Endodermal cell (in vitro differentiated cells): ENCODE results near the gene NFATC2. TPM values are rescaled to one million over a fixed set of nuclear protein-coding genes. Genes with fewer than 3 reads are reported as not detected.

Source experiments
- DNase-seq: peaks from one replicate; pipeline ENCODE4 v3.0.0-alpha.2; 2017
- H3K27ac ChIP-seq: 2 replicates; pipeline ENCODE4 v1.5.1; 2013; ENCODE audit warnings: mild to moderate bottlenecking, low read depth, low read length, moderate library complexity
- H3K27me3 ChIP-seq: 2 replicates; pipeline ENCODE4 v1.6.1; 2013; ENCODE audit warnings: mild to moderate bottlenecking, low read length, moderate library complexity; ENCODE audit not compliant: insufficient read depth, control insufficient read depth, poor library complexity, severe bottlenecking
- H3K36me3 ChIP-seq: 2 replicates; pipeline ENCODE4 v1.7.0; 2013; ENCODE audit warnings: mild to moderate bottlenecking, low read length, moderate library complexity; ENCODE audit not compliant: control insufficient read depth, insufficient read depth
- H3K4me1 ChIP-seq: one replicate; pipeline ENCODE4 v1.7.0; 2013; ENCODE audit warnings: low read length; ENCODE audit not compliant: control insufficient read depth, insufficient read depth
- H3K4me3 ChIP-seq: 2 replicates; pipeline ENCODE4 v1.5.1; 2013; ENCODE audit warnings: mild to moderate bottlenecking, low read length, moderate library complexity
- H3K9ac ChIP-seq: 2 replicates; pipeline ENCODE4 v1.6.1; 2013; ENCODE audit warnings: mild to moderate bottlenecking, low read length, moderate library complexity; ENCODE audit not compliant: poor library complexity, severe bottlenecking; ENCODE audit errors: extremely low read depth
- H3K9me3 ChIP-seq: 2 replicates; pipeline ENCODE4 v1.6.1; 2013; ENCODE audit warnings: mild to moderate bottlenecking, low read length, moderate library complexity; ENCODE audit not compliant: control insufficient read depth
- H3K27ac Mint-ChIP-seq: 2 replicates; pipeline ENCODE4 v1.8.0; 2020; ENCODE audit warnings: mixed read lengths
- H3K27me3 Mint-ChIP-seq: 2 replicates; pipeline ENCODE4 v1.8.0; 2021; ENCODE audit warnings: mild to moderate bottlenecking, mixed read lengths; ENCODE audit not compliant: insufficient read depth
- H3K36me3 Mint-ChIP-seq: 2 replicates; pipeline ENCODE4 v1.8.0; 2020; ENCODE audit warnings: low read depth, mixed read lengths
- H3K4me1 Mint-ChIP-seq: 2 replicates; pipeline ENCODE4 v1.8.0; 2020; ENCODE audit warnings: mixed read lengths
- H3K4me3 Mint-ChIP-seq: 2 replicates; pipeline ENCODE4 v1.8.0; 2020; ENCODE audit warnings: mild to moderate bottlenecking, moderate library complexity, mixed read lengths
- H3K9me3 Mint-ChIP-seq: 2 replicates; pipeline ENCODE4 v1.8.0; 2020; ENCODE audit warnings: mild to moderate bottlenecking, mixed read lengths
- WGBS, 2 experiments: methylation state at CpG; one replicate each; pipeline versions ENCODE4 v1.1.5 to v1.1.7; 2013; ENCODE audit warnings: missing lambda C conversion rate in 2 of 2, mixed read lengths in 1 of 2; ENCODE audit not compliant: insufficient coverage in 1 of 2, insufficient read length in 1 of 2; 5-methylcytosine and 5-hydroxymethylcytosine counted together
- total RNA-seq, 2 donors: library from RNA; stranded (reverse); fragmentation: NEBNext Ultra II Directional in 1 of 2; extraction: Animal tissue kit (Norgen Biotek cat#: 25700) in 1 of 2; gene quantifications; 2 replicates in 1 of 2; 3 replicates in 1 of 2; pipeline ENCODE4 v1.2.1, GENCODE V29; 2021
- TF ChIP-seq, protein P1 (sequence below): fragments of 200-600 bp; sonication (generic); conservative IDR thresholded peaks from 2 replicates; pipeline ENCODE4 v1.5.0; 2021; ENCODE audit warnings: antibody characterized with exemption, mild to moderate bottlenecking

NFATC2 gene
- total RNA-seq, 2 donors from 2014 or later = 1.5 to 2.1 TPM

DNA sequence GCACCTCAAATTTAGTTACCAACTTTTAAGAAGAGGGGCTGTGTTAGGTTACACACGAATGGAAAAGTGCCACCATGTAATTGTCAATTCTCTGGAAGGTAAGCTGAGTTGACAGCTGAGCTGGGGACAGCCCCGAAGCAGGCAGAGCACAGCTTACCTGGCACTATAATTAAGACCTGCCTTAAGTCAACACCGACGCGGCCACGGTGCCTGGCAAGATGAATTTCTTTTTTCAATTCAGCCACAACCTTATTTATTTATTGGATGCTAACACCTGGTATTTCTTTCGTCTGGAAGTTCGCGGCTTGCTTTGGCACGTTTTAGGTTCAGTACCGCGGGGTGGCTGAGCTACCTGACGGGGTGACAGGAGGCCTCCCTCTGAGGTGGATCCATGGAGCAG lies 40.6 kb upstream of the NFATC2 start:
- H3K27ac Mint-ChIP-seq = no peak overlapping the region
- no peak overlapping the region for H3K4me3 Mint-ChIP-seq
- Histone ChIP-seq H3K9me3 (no peaks in the 10 kb centered on the region), H3K4me1 (no peaks in the 10 kb centered on the region), H3K27me3 (no peaks in the 10 kb centered on the region), H3K9ac (no peak overlapping the region), H3K27ac (no peak overlapping the region), H3K4me3 (no peak overlapping the region), H3K36me3 (no peaks in the 10 kb centered on the region)
- H3K9me3 Mint-ChIP-seq = no peaks in the 10 kb centered on the region
- H3K4me1 Mint-ChIP-seq = no peaks in the 10 kb centered on the region
- TF ChIP-seq, protein P1, sequence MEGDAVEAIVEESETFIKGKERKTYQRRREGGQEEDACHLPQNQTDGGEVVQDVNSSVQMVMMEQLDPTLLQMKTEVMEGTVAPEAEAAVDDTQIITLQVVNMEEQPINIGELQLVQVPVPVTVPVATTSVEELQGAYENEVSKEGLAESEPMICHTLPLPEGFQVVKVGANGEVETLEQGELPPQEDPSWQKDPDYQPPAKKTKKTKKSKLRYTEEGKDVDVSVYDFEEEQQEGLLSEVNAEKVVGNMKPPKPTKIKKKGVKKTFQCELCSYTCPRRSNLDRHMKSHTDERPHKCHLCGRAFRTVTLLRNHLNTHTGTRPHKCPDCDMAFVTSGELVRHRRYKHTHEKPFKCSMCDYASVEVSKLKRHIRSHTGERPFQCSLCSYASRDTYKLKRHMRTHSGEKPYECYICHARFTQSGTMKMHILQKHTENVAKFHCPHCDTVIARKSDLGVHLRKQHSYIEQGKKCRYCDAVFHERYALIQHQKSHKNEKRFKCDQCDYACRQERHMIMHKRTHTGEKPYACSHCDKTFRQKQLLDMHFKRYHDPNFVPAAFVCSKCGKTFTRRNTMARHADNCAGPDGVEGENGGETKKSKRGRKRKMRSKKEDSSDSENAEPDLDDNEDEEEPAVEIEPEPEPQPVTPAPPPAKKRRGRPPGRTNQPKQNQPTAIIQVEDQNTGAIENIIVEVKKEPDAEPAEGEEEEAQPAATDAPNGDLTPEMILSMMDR = no peak
- H3K27me3 Mint-ChIP-seq = no peaks in the 10 kb centered on the region
- H3K36me3 Mint-ChIP-seq = no peaks in the 10 kb centered on the region
- DNase-seq = no peak
- WGBS, 2 experiments = 93 to 94% methylated on average over 13 of the region's 13 CpGs

DNA sequence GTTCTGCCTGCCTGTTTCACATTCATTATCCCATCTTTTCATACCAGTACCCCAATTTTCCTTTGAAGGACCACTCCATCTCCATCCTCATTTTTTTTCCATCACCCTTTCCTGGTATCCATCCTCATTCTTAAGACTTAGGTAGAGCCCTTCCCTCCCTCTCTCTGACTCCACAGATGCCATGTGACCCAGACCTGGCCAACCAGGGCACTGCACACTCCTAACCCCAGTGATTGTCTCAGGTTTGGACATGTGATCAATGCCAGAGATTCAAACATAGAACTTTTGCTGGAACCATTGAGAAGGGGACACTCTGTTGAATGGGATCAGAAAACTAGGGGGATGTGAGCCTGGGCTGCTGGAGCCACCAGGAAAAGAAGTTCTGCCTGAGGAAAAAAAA lies 39.1 kb upstream of the NFATC2 start:
- Mint-ChIP-seq H3K36me3 (no peaks in the 10 kb centered on the region), H3K27ac (no peak overlapping the region), H3K4me3 (no peak overlapping the region)

DNA sequence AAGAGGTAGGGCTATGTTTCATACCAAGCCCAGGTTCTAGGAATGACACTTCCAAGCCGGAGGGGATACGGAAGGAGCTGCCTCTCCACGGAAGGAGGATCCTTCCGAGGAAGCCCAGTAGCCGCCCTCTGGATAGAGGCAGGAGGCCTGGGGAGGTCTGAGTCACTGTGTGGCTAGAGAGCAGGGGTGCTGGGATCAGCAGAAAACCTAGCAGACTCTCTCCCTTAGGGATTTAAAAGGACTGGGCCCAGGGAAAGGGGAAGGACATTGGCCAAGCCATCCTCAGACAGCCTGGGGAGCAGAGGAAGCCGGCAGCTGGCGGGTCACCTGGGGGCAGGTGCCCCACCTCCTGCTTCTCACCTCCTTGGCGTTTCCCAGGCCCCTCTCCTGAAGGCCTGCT lies 36.6 kb upstream of the NFATC2 start:
- WGBS, 2 experiments = 78 to 89% methylated on average over 3 to 8 of the region's 8 CpGs
- H3K9ac ChIP-seq = no peak overlapping the region
- DNase-seq = no peak
- H3K9me3 Mint-ChIP-seq = peaks cover 4% of the 10 kb centered on the region
- H3K9me3 ChIP-seq = no peaks in the 10 kb centered on the region
- no peak overlapping the region for H3K27ac ChIP-seq
- no peaks in the 10 kb centered on the region for H3K4me1 ChIP-seq
- H3K27me3 Mint-ChIP-seq = no peaks in the 10 kb centered on the region
- H3K4me3 Mint-ChIP-seq = no peak overlapping the region
- no peaks in the 10 kb centered on the region for H3K36me3 ChIP-seq
- H3K27me3 ChIP-seq = no peaks in the 10 kb centered on the region
- no peaks in the 10 kb centered on the region for H3K4me1 Mint-ChIP-seq
- no peak overlapping the region for H3K27ac Mint-ChIP-seq
- H3K36me3 Mint-ChIP-seq = no peaks in the 10 kb centered on the region
- no peak overlapping the region for H3K4me3 ChIP-seq
- TF ChIP-seq, protein P1 = no peak

More for the DNA sequence above, 39.1 kb upstream of the NFATC2 start:
- Mint-ChIP-seq H3K4me1 (no peaks in the 10 kb centered on the region), H3K27me3 (no peaks in the 10 kb centered on the region), H3K9me3 (no peaks in the 10 kb centered on the region)
- Histone ChIP-seq H3K27me3 (no peaks in the 10 kb centered on the region), H3K9ac (no peak overlapping the region), H3K4me3 (no peak overlapping the region), H3K9me3 (no peaks in the 10 kb centered on the region), H3K4me1 (no peaks in the 10 kb centered on the region), H3K27ac (no peak overlapping the region), H3K36me3 (no peaks in the 10 kb centered on the region)
- no peak for DNase-seq
- TF ChIP-seq, protein P1 = no peak
